DMS 273 treated with DMSO at 0.1 percent for 48 hours (cell line): Measurements from ENCODE around the gene NR4A2.

Source experiments
- DNase-seq: peaks from one replicate; lab custom pipeline; 2025; lab: John Stamatoyannopoulos, UW

Gene NR4A2

GRCh38 chr2:156332534-156333273 is at the start of gene NR4A2:
NR4A2 (minus strand) TSS chr2:156332721; CDS start chr2:156330186, 2,535 bp downstream.
- peak; percentile 51 for DNase-seq

- DNase-seq, result no peak
These were observed 47.7 kb upstream of the NR4A2 start for GRCh38 chr2:156380117-156380645.

DNA sequence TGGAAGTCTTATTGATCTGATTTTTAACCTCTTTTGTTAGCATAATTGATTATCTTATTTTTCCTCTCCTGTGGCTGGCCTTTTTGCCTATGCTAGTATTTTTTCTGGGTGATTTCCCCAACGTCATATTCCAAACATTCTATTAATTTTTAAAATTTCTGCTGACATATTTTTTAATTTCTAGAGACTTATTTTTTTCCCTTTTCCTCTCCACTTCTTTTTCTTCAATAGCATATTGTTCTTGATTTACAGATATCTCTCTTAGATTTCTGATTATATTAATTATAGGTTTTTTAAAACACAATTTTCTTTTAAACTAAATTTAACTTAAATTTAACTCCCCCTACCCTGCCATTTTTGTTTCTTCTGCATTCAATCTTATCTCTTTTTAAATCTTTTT is 47.2 kb upstream of the NR4A2 start:
- DNase-seq, result no peak

GRCh38 chr2:156379071-156379470 is 46.5 kb upstream of the NR4A2 start:
- no peak for DNase-seq

DNA sequence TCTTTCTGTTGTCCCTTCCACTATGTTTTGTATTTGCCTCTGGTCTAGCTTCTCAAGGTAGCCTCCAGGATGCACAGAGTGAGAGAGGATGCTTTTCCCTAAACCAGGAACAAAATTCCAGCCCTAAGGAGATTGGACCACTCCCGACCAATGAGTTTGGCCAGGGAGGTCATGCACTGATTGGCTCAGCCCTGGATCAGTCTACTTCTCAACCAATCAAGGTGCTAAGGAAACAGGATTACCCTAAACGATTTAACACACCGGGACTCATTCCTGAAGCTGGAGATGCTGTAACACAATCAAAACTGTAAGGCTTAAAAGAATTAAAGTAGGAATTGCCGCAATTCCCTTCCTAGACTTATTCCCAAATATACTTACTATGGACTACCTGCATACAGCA is 34.2 kb upstream of the NR4A2 start:
- no peak for DNase-seq

- no peak for DNase-seq
These were observed 30.6 kb upstream of the NR4A2 start for GRCh38 chr2:156363141-156363540.

- DNase-seq, result no peak
These were observed 23.7 kb upstream of the NR4A2 start for GRCh38 chr2:156356014-156356754.

DNA sequence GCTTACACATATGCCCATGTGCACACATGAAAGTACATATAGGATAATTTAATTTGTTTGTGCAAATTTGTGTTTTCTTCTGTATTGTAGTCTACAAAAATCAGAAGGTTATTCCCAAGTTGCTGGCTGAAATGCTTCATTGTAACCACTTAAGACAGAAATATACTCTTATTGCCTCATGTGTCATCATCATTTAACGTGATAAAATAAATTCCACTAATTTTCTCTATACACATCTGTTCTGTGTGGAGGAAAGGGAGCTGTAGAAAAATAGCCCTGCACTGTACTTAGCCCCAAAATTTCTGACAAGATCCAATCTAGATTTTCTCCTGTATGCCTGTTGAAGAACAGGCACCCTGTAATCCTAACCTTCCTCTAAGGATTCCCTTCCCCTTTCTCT is 20.4 kb upstream of the NR4A2 start:
- DNase-seq, result no peak

GRCh38 chr2:156350374-156351142 is 18.0 kb upstream of the NR4A2 start:
- no peak for DNase-seq

- no peak for DNase-seq
These were observed 17.1 kb upstream of the NR4A2 start for GRCh38 chr2:156349605-156350004.

GRCh38 chr2:156349161-156349560 is 16.6 kb upstream of the NR4A2 start:
- no peak for DNase-seq

GRCh38 chr2:156347431-156347830 is 14.9 kb upstream of the NR4A2 start:
- no peak for DNase-seq

DNA sequence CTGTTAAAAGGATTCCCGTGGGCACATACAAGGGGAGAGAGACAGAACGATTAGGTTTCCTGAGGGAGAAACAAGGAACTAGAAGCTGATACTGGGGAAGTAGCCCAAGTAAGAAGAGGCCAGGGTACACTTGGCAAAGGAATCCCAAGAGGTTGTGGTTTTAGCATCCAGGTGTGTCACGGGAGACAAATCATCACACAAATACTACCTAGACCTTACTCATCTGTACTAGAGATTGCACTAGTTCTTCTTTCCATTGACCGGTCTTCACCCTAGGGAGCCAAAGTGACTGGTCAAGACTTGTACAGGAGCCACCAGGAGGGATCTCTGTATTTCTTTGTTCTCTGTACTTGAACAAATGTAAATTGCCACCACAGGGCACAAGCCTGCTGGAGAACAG is 14.2 kb upstream of the NR4A2 start:
- DNase-seq, result no peak

DNA sequence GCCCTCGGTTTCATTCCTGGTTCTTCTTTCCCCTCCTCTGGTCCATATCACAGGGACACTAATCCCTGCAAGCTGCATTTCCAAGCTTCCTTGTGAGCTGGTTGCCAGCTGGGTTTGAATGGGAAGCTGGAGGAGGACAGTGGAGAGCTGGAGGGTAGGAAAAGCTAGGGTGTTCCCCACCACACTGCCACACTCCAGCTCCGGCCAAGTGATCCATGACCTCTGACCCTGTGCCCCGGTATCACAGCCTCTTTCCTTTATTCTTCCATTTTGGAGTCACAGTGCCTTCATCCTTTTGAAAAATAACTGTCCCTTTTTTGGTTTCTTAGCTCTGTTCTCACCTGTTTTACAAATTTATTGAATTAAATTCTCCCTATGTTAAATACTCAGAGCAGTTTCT is 13.1 kb upstream of the NR4A2 start:
- DNase-seq, result no peak

- no peak for DNase-seq
These were observed 11.4 kb upstream of the NR4A2 start for GRCh38 chr2:156343940-156344301.

- DNase-seq, result no peak
These were observed 10.8 kb upstream of the NR4A2 start for GRCh38 chr2:156343096-156343939.

GRCh38 chr2:156342254-156343095 is 10.0 kb upstream of the NR4A2 start:
- DNase-seq, result peak; percentile 48

DNA sequence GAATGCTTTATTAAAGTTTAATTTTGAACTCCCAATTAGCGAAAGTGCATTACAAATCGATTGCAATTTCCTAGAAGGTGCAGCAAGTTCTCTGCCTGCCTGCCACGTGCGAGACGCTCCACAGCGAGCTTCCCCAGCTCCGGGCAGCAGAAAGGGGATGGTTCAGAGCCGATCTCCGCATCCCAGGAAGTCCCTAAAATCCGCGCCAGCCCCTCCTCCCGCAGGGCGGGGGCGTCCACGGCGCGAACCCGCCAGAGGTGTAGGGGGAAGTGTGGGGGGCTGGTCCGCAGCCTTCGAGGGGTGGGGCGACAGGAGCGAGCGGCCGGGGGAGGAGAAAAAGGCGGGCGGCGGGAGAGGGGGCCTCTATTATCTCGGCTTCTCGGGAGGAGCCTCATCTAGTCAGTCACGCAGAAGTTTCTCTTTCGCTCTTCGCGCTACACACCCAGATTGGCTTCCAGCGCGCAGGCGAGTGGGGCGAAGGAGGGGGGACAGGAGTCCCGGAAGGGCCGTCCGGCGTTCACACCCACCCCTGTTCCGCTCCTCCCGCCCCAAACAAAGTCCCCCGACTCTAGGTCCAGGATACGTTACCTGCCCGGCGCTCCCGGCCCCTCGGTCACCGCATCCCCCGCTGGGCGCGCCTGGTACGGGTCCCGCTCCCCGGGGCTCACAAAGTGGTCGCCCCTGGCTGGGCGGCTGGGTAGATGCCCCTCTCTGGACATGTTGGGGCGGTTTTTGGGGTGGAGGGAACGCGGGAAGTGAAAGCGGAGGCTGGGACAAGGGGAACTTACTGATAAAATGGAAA is 9.1 kb upstream of the NR4A2 start:
- DNase-seq, result peak; percentile 86

GRCh38 chr2:156340804-156341451 is 8.4 kb upstream of the NR4A2 start:
- peak; percentile 73 for DNase-seq
